GM19043 (cell line): ENCODE measurements around the gene NEIL1.
"Not testable (repeated sequence)": the region's sequence is repeated elsewhere in the genome, so short reads cannot be mapped to it uniquely, and the experiment has no call there.

Experiments
- ATAC-seq: cut with Tn5 transposase; IDR thresholded peaks from one replicate; pipeline ENCODE4 v1.9.1; 2021; ENCODE audit warnings: low read depth; ENCODE audit not compliant: unreplicated experiment

The NEIL1 gene

GRCh38 chr15:75332093-75332492 is 14.7 kb upstream of the NEIL1 start:
- ATAC-seq, result not testable (repeated sequence)

GRCh38 chr15:75333654-75334419 is 13.0 kb upstream of the NEIL1 start:
- not testable (repeated sequence) for ATAC-seq

GRCh38 chr15:75335313-75335704 is 11.5 kb upstream of the NEIL1 start:
- ATAC-seq, result no peak

GRCh38 chr15:75335705-75336355 is 11.0 kb upstream of the NEIL1 start, which contains the start of gene COMMD4:
COMMD4 (plus strand) TSS chr15:75336063; CDS start chr15:75336090, 27 bp downstream.
- no peak for ATAC-seq

- ATAC-seq, result no peak
Observed at GRCh38 chr15:75338661-75339240, 8.1 kb upstream of the NEIL1 start.

GRCh38 chr15:75339531-75340240 is 7.2 kb upstream of the NEIL1 start:
- no peak for ATAC-seq

GRCh38 chr15:75342221-75342620 is 4.6 kb upstream of the NEIL1 start:
- no peak for ATAC-seq

GRCh38 chr15:75343953-75344352 is 2.9 kb upstream of the NEIL1 start:
- ATAC-seq, result not testable (repeated sequence)

- no peak for ATAC-seq
Observed at GRCh38 chr15:75347222-75348033, 589 bp downstream of the NEIL1 start.

GRCh38 chr15:75348034-75348561 is 1.3 kb downstream of the NEIL1 start:
- ATAC-seq, result no peak

GRCh38 chr15:75348562-75349350 is 1.9 kb downstream of the NEIL1 start:
- ATAC-seq, result no peak

GRCh38 chr15:75349351-75349669 is 2.5 kb downstream of the NEIL1 start:
- ATAC-seq, result not testable (repeated sequence)

GRCh38 chr15:75349851-75350588 is 3.2 kb downstream of the NEIL1 start:
- peak; percentile 62 for ATAC-seq

GRCh38 chr15:75350601-75351361 is 3.9 kb downstream of the NEIL1 start:
- ATAC-seq, result no peak

- no peak for ATAC-seq
Observed at GRCh38 chr15:75352186-75353080, 5.6 kb downstream of the NEIL1 start.

- no peak for ATAC-seq
Observed at GRCh38 chr15:75353604-75354003, 6.8 kb downstream of the NEIL1 start.

- ATAC-seq, result no peak
Observed at GRCh38 chr15:75354454-75354853, 7.6 kb downstream of the NEIL1 start.
